Activated naive CD4-positive, alpha-beta T cell treated with anti-CD3 and anti-CD28 coated beads, Interleukin-2, amount 50 U/mL, for 24 hours (primary cell): Measurements from ENCODE around the gene ZNF70.
A peak's percentile ranks its signal among the peaks of the same experiment; 100 is the strongest.

Experiments
- H3K27ac Mint-ChIP-seq: one replicate; pipeline ENCODE4 v1.8.0; 2021; ENCODE audit warnings: mild to moderate bottlenecking, mixed read lengths
- H3K27me3 Mint-ChIP-seq: one replicate; pipeline ENCODE4 v1.8.0; 2021; ENCODE audit warnings: mixed read lengths
- H3K36me3 Mint-ChIP-seq: one replicate; pipeline ENCODE4 v1.8.0; 2021; ENCODE audit warnings: mixed read lengths
- H3K4me1 Mint-ChIP-seq: one replicate; pipeline ENCODE4 v1.8.0; 2021; ENCODE audit warnings: mixed read lengths
- H3K4me3 Mint-ChIP-seq: one replicate; pipeline ENCODE4 v1.8.0; 2021; ENCODE audit warnings: mild to moderate bottlenecking, mixed read lengths
- H3K9me3 Mint-ChIP-seq: one replicate; pipeline ENCODE4 v1.8.0; 2021; ENCODE audit warnings: mixed read lengths

Gene ZNF70

GRCh38 chr22:23782703-23783102 lies 31.8 kb upstream of the ZNF70 start:
- Mint-ChIP-seq H3K27me3 (no peaks in the 10 kb centered on the region), H3K4me3 (no peak overlapping the region), H3K27ac (no peak overlapping the region), H3K4me1 (peaks cover 18% of the 10 kb centered on the region), H3K36me3 (no peaks in the 10 kb centered on the region), H3K9me3 (no peaks in the 10 kb centered on the region)

GRCh38 chr22:23782252-23782651 lies 31.3 kb upstream of the ZNF70 start:
- H3K9me3 Mint-ChIP-seq: no peaks in the 10 kb centered on the region
- no peak overlapping the region for H3K27ac Mint-ChIP-seq
- no peak overlapping the region for H3K4me3 Mint-ChIP-seq
- no peaks in the 10 kb centered on the region for H3K36me3 Mint-ChIP-seq
- peaks cover 15% of the 10 kb centered on the region for H3K4me1 Mint-ChIP-seq
- H3K27me3 Mint-ChIP-seq: no peaks in the 10 kb centered on the region

- no peaks in the 10 kb centered on the region for H3K36me3 Mint-ChIP-seq
- no peak overlapping the region for H3K27ac Mint-ChIP-seq
- H3K4me3 Mint-ChIP-seq: no peak overlapping the region
Measured at GRCh38 chr22:23781511-23782183, 30.7 kb upstream of the ZNF70 start.

GRCh38 chr22:23781065-23781464 lies 30.2 kb upstream of the ZNF70 start:
- H3K9me3 Mint-ChIP-seq: no peaks in the 10 kb centered on the region
- no peaks in the 10 kb centered on the region for H3K36me3 Mint-ChIP-seq
- H3K4me1 Mint-ChIP-seq: peaks cover 8% of the 10 kb centered on the region
- H3K27me3 Mint-ChIP-seq: no peaks in the 10 kb centered on the region
- H3K27ac Mint-ChIP-seq: no peak overlapping the region
- no peak overlapping the region for H3K4me3 Mint-ChIP-seq

More at GRCh38 chr22:23781511-23782183, 30.7 kb upstream of the ZNF70 start:
- peaks cover 14% of the 10 kb centered on the region for H3K4me1 Mint-ChIP-seq
- no peaks in the 10 kb centered on the region for H3K9me3 Mint-ChIP-seq
- no peaks in the 10 kb centered on the region for H3K27me3 Mint-ChIP-seq

GRCh38 chr22:23780146-23780748 lies 29.3 kb upstream of the ZNF70 start:
- no peak overlapping the region for H3K27ac Mint-ChIP-seq
- H3K36me3 Mint-ChIP-seq: no peaks in the 10 kb centered on the region
- H3K9me3 Mint-ChIP-seq: no peaks in the 10 kb centered on the region
- H3K27me3 Mint-ChIP-seq: no peaks in the 10 kb centered on the region
- H3K4me3 Mint-ChIP-seq: no peak overlapping the region
- peaks cover 7% of the 10 kb centered on the region for H3K4me1 Mint-ChIP-seq

- Mint-ChIP-seq H3K9me3 (no peaks in the 10 kb centered on the region), H3K4me1 (peaks cover 7% of the 10 kb centered on the region), H3K27ac (no peak overlapping the region), H3K4me3 (no peak overlapping the region), H3K36me3 (no peaks in the 10 kb centered on the region), H3K27me3 (no peaks in the 10 kb centered on the region)
Measured at GRCh38 chr22:23779731-23780130, 28.8 kb upstream of the ZNF70 start.

GRCh38 chr22:23779083-23779482 lies 28.2 kb upstream of the ZNF70 start:
- H3K4me1 Mint-ChIP-seq: peaks cover under 1% of the 10 kb centered on the region
- H3K9me3 Mint-ChIP-seq: no peaks in the 10 kb centered on the region
- no peaks in the 10 kb centered on the region for H3K27me3 Mint-ChIP-seq
- H3K4me3 Mint-ChIP-seq: no peak overlapping the region
- H3K27ac Mint-ChIP-seq: no peak overlapping the region
- H3K36me3 Mint-ChIP-seq: no peaks in the 10 kb centered on the region

GRCh38 chr22:23778577-23778900 lies 27.6 kb upstream of the ZNF70 start:
- Mint-ChIP-seq H3K27ac (no peak overlapping the region), H3K27me3 (no peaks in the 10 kb centered on the region), H3K4me1 (peaks cover under 1% of the 10 kb centered on the region), H3K9me3 (no peaks in the 10 kb centered on the region), H3K36me3 (no peaks in the 10 kb centered on the region), H3K4me3 (no peak overlapping the region)

- no peaks in the 10 kb centered on the region for H3K36me3 Mint-ChIP-seq
- no peaks in the 10 kb centered on the region for H3K27me3 Mint-ChIP-seq
- H3K4me1 Mint-ChIP-seq: peaks cover 6% of the 10 kb centered on the region
- no peak overlapping the region for H3K4me3 Mint-ChIP-seq
- no peak overlapping the region for H3K27ac Mint-ChIP-seq
- H3K9me3 Mint-ChIP-seq: no peaks in the 10 kb centered on the region
Measured at GRCh38 chr22:23777776-23778576, 27.1 kb upstream of the ZNF70 start.

GRCh38 chr22:23775779-23776375 lies 25.0 kb upstream of the ZNF70 start:
- Mint-ChIP-seq H3K27me3 (no peaks in the 10 kb centered on the region), H3K4me1 (peaks cover 15% of the 10 kb centered on the region), H3K9me3 (no peaks in the 10 kb centered on the region), H3K36me3 (no peaks in the 10 kb centered on the region), H3K4me3 (no peak overlapping the region), H3K27ac (no peak overlapping the region)

- H3K36me3 Mint-ChIP-seq: no peaks in the 10 kb centered on the region
- H3K4me1 Mint-ChIP-seq: peaks cover 16% of the 10 kb centered on the region
- no peak overlapping the region for H3K4me3 Mint-ChIP-seq
- H3K27me3 Mint-ChIP-seq: no peaks in the 10 kb centered on the region
- no peak overlapping the region for H3K27ac Mint-ChIP-seq
- no peaks in the 10 kb centered on the region for H3K9me3 Mint-ChIP-seq
Measured at GRCh38 chr22:23774922-23775436, 24.1 kb upstream of the ZNF70 start.

GRCh38 chr22:23774114-23774921 lies 23.4 kb upstream of the ZNF70 start:
- Mint-ChIP-seq H3K4me3 (peak overlapping the region; percentile 23), H3K36me3 (no peaks in the 10 kb centered on the region), H3K9me3 (no peaks in the 10 kb centered on the region), H3K27ac (no peak overlapping the region), H3K4me1 (peaks cover 18% of the 10 kb centered on the region), H3K27me3 (no peaks in the 10 kb centered on the region)

- no peaks in the 10 kb centered on the region for H3K27me3 Mint-ChIP-seq
- H3K27ac Mint-ChIP-seq: no peak overlapping the region
- H3K4me1 Mint-ChIP-seq: peaks cover 18% of the 10 kb centered on the region
- H3K4me3 Mint-ChIP-seq: peak overlapping the region; percentile 70
- no peaks in the 10 kb centered on the region for H3K36me3 Mint-ChIP-seq
- H3K9me3 Mint-ChIP-seq: no peaks in the 10 kb centered on the region
Measured at GRCh38 chr22:23773483-23774113, 22.7 kb upstream of the ZNF70 start.

- H3K4me3 Mint-ChIP-seq: peak within 1 kb of the TSS; percentile 70
- H3K27ac Mint-ChIP-seq: no peak within 1 kb of the TSS
- no peaks in the 10 kb centered on the region for H3K36me3 Mint-ChIP-seq
- no peaks in the 10 kb centered on the region for H3K27me3 Mint-ChIP-seq
- H3K9me3 Mint-ChIP-seq: no peaks in the 10 kb centered on the region
- peaks cover 18% of the 10 kb centered on the region for H3K4me1 Mint-ChIP-seq
Measured at GRCh38 chr22:23772649-23773473, 21.9 kb upstream of the ZNF70 start, which contains the start of gene MMP11. Gene MMP11, plus strand, starts transcription at chr22:23772849. Its CDS starts 22 bp downstream, at chr22:23772871.
